ENCODE data around the gene ZNF619.
"Not testable (repeated sequence)": the region's sequence is repeated elsewhere in the genome, so short reads cannot be mapped to it uniquely, and the experiment has no call there.

DNA sequence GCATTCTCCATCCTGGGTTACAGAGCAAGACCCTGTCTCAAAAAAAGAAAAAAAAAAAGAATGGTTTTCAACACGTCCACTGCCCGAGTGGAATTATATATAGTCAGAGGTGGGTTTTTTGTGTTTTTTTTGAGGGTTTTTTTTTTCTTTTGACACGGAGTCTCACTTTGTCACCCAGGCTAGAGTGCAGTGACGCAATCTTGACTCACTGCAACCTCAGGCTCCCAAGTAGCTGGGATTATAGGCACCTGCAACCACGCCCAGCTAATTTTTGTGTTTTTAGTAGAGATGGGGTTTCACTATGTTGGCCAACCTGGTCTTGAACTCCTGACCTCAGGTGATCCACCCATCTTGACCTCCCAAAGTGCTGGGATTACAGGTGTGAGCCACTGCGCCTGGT, 16.4 kb upstream of the ZNF619 start:
- TF ChIP-seq, protein P1, sequence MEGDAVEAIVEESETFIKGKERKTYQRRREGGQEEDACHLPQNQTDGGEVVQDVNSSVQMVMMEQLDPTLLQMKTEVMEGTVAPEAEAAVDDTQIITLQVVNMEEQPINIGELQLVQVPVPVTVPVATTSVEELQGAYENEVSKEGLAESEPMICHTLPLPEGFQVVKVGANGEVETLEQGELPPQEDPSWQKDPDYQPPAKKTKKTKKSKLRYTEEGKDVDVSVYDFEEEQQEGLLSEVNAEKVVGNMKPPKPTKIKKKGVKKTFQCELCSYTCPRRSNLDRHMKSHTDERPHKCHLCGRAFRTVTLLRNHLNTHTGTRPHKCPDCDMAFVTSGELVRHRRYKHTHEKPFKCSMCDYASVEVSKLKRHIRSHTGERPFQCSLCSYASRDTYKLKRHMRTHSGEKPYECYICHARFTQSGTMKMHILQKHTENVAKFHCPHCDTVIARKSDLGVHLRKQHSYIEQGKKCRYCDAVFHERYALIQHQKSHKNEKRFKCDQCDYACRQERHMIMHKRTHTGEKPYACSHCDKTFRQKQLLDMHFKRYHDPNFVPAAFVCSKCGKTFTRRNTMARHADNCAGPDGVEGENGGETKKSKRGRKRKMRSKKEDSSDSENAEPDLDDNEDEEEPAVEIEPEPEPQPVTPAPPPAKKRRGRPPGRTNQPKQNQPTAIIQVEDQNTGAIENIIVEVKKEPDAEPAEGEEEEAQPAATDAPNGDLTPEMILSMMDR (IDR thresholded peaks at IDR 0.05) = not testable (repeated sequence)
- TF ChIP-seq POLR2A (IDR thresholded peaks at IDR 0.05) = not testable (repeated sequence)
